GM18861 (cell line): ENCODE data around the gene SLC18B1.

Source experiments
- ATAC-seq: cut with Tn5 transposase; IDR thresholded peaks from one replicate; pipeline ENCODE4 v1.9.1; 2021; ENCODE audit not compliant: unreplicated experiment

SLC18B1 gene

DNA sequence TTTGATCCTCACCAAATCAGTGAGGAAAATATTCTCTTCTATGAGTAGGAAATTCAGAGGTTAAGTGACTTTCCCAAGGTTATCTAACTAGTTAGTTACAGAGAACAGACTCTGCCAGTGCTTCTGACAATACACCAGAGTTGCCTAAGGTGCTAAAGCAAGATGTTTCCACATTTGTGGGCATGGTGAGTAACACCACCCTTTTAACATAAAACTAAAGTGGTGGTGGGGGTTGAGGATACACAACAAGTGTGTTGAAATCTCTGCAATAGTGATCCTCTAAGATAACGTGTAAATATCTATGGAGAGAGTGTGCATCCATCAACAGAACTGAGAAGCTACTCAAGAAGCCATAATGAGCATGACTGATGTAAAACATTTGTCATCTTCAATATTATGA is 52.4 kb downstream of the SLC18B1 start:
- ATAC-seq: no peak

GRCh38 chr6:132742495-132742894 is 55.9 kb downstream of the SLC18B1 start:
- no peak for ATAC-seq

DNA sequence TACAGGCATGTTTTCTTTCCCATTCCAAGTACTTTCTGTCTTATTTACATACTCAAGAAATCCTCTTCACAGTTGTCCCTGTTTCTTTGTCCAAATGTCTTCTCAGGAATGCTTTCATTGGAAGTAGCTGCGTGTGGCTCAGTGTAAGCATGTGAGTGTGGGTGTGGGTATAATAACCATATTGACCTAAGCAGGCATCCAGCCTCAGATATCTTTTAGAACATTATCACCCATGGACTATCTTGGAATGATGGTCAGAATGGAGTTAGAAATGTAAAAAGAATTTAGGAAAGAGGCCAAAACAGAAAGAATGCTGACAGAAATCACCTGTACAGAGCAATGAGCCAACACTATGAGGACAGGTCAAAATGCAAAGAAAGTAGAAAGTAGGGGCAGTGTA is 57.2 kb downstream of the SLC18B1 start:
- no peak for ATAC-seq

- no peak for ATAC-seq
These were observed 62.2 kb downstream of the SLC18B1 start for GRCh38 chr6:132736239-132736638.

- no peak for ATAC-seq
These were observed 63.7 kb downstream of the SLC18B1 start for GRCh38 chr6:132734694-132735236.

- no peak for ATAC-seq
These were observed 64.6 kb downstream of the SLC18B1 start for GRCh38 chr6:132733814-132734213.

DNA sequence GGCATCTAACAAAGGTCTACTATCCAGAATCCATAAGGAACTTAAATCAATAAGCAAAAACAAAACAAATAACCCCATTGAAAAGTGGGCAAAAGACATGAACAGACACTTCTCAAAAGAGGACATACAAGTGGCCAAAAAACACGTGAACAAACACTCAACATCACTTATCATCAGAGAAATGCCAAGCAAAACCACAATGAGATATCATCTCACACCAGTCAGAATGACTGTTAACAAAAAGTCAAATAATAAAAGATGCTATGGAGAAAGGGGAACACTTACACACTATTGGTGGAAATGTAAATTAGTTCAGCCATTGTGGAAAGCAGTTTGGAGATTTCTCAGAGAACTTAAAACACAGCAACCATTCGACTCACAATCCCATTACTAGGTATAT is 65.2 kb downstream of the SLC18B1 start:
- no peak for ATAC-seq

DNA sequence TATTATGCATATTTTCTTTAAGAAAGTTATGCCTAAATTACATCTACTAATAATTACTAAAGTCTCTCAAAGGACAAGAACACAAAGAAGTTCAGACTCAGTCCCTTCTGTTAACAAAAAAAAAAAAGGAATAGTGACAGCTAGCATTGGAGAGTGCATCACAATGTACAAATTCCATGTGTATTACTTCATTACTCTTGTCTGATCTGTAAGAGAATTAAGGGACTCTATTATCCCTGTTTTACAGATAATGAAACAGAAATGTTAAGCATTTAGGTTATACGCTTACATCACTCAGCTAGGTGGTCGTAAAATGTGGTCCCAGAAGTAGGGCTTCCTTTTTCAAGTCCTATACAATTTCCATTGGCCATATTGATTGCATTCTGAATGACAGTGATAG is 67.4 kb downstream of the SLC18B1 start:
- no peak for ATAC-seq

- no peak for ATAC-seq
These were observed 67.9 kb downstream of the SLC18B1 start for GRCh38 chr6:132730560-132730959.

DNA sequence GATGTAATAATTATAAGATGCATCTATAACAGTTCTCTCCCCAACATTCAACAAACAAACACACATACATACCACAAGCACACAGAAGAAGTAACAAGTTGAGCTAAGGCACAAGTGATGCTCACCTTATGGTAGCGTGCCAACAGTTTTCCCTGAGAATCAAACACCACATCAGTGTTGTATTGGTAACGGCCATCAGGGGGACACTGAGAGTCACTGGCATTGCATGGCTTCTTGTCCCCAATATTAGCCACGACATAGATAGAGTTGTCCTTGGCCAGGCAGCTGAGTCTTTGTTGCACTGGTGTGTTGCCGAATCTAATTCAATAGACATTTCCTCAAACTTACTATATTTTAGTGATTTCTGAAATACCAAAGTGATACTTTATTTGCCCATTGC is 69.8 kb downstream of the SLC18B1 start:
- no peak for ATAC-seq

GRCh38 chr6:132726608-132726975 is 71.8 kb downstream of the SLC18B1 start:
- ATAC-seq: no peak

DNA sequence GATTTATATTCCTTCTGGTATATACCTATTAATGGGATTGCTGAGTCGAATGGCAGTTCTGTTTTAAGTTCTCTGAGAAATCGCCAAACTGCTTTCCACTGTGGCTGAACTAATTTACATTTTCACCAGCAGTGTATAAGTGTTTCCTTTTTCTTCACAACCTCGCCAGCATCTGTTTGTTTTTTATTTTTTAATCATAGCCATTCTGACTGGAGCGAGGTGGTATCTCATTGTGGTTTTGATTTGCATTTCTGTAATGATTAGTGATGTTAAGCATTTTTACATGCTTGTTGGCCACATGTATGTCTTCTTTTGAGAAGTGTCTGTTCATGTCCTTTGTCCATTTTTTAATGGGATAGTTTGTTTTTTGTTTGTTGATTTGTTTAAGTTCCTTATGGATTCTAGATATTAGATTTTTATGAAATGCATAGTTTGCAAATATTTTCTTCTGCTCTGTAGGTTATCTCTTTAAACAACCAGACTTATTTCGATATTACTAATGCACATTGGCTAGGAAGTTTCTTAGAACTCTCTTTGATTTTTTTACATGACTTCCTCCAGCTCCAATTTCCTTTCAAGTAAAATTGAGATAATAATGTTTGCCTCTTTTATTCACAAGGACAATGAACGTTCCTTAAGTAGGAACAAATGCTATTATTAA is 72.4 kb downstream of the SLC18B1 start:
- ATAC-seq: peak; percentile 96

GRCh38 chr6:132725471-132725870 is 73.0 kb downstream of the SLC18B1 start:
- ATAC-seq: no peak

DNA sequence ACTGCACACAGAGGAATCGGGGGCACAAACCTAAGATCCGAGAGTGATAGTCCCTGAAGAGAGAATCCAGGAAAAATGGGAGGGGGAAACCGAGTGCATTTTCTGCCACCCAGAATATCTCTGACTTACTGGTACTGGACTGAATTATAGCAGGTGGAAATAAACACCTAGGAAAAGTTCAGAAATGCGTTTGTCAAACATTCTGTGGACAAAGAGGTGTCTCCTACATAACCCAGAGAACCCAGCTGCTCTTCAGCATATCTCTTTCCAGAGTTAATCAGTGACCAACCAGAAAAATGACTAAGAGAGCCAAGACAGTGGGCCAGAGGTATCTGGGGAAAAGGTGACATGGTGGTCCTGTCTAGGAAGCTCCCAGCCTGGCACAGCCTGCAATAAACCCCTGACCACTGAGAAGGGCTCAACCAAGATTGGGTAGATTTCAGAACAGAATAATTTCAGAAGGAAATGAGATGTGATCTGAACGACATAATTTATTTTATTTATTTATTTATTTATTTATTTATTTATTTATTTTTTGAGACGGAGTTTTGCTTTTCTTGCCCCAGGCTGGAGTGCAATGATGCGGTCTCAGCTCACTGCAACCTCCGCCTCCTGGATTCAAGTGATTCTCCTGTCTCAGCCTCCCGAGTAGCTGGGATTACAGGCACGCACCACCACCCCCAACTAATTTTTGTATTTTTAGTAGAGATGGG is 78.5 kb downstream of the SLC18B1 start:
- ATAC-seq: no peak
